GM19324 (cell line): ENCODE results near the gene MARVELD1.
A peak's percentile ranks its signal among the peaks of the same experiment; 100 is the strongest.
"Not testable (repeated sequence)": the region's sequence is repeated elsewhere in the genome, so short reads cannot be mapped to it uniquely, and the experiment has no call there.

ENCODE experiments used
- ATAC-seq: cut with Tn5 transposase; IDR thresholded peaks from one replicate; pipeline ENCODE4 v1.9.1; 2021; ENCODE audit warnings: mild to moderate bottlenecking, moderate library complexity; ENCODE audit not compliant: unreplicated experiment, low FRiP score

The MARVELD1 gene

GRCh38 chr10:97713339-97713825 lies at the start of gene MARVELD1:
Gene MARVELD1 (plus strand): TSS chr10:97713730. CDS start chr10:97713877, 147 bp downstream.
- ATAC-seq: no peak

GRCh38 chr10:97664282-97664850 lies 49.2 kb upstream of the MARVELD1 start:
- no peak for ATAC-seq

GRCh38 chr10:97666992-97667391 lies 46.5 kb upstream of the MARVELD1 start:
- ATAC-seq: no peak

- ATAC-seq: no peak
Measured at GRCh38 chr10:97667463-97667862, 46.1 kb upstream of the MARVELD1 start.

GRCh38 chr10:97669571-97669970 lies 44.0 kb upstream of the MARVELD1 start:
- ATAC-seq: no peak

GRCh38 chr10:97673736-97674525 lies 39.6 kb upstream of the MARVELD1 start:
- no peak for ATAC-seq

GRCh38 chr10:97675222-97675621 lies 38.3 kb upstream of the MARVELD1 start:
- no peak for ATAC-seq

- ATAC-seq: no peak
Measured at GRCh38 chr10:97676770-97677581, 36.6 kb upstream of the MARVELD1 start.

GRCh38 chr10:97679594-97679993 lies 33.9 kb upstream of the MARVELD1 start:
- ATAC-seq: no peak

GRCh38 chr10:97682042-97682441 lies 31.5 kb upstream of the MARVELD1 start:
- ATAC-seq: no peak

GRCh38 chr10:97683556-97684367 lies 29.8 kb upstream of the MARVELD1 start:
- no peak for ATAC-seq

- not testable (repeated sequence) for ATAC-seq
Measured at GRCh38 chr10:97684368-97684713, 29.2 kb upstream of the MARVELD1 start.

- no peak for ATAC-seq
Measured at GRCh38 chr10:97684866-97685394, 28.6 kb upstream of the MARVELD1 start.

GRCh38 chr10:97685395-97685958 lies 28.1 kb upstream of the MARVELD1 start:
- no peak for ATAC-seq

- ATAC-seq: no peak
Measured at GRCh38 chr10:97686301-97686961, 27.1 kb upstream of the MARVELD1 start.

- ATAC-seq: peak; percentile 95
Measured at GRCh38 chr10:97686962-97687784, 26.4 kb upstream of the MARVELD1 start, which contains the start of gene AVPI1. Gene AVPI1 (minus strand): TSS chr10:97687241. CDS start chr10:97679905, 7,336 bp downstream.

GRCh38 chr10:97687785-97688781 lies 25.4 kb upstream of the MARVELD1 start:
- no peak for ATAC-seq
